ENCODE measurements around the gene CAPN5. TPM values are rescaled to one million over a fixed set of nuclear protein-coding genes. Genes with fewer than 3 reads are reported as not detected.

Gene CAPN5
- total and polyA plus RNA-seq, 4 donors, result 10.7 to 43.1 (median 28.2) TPM

DNA sequence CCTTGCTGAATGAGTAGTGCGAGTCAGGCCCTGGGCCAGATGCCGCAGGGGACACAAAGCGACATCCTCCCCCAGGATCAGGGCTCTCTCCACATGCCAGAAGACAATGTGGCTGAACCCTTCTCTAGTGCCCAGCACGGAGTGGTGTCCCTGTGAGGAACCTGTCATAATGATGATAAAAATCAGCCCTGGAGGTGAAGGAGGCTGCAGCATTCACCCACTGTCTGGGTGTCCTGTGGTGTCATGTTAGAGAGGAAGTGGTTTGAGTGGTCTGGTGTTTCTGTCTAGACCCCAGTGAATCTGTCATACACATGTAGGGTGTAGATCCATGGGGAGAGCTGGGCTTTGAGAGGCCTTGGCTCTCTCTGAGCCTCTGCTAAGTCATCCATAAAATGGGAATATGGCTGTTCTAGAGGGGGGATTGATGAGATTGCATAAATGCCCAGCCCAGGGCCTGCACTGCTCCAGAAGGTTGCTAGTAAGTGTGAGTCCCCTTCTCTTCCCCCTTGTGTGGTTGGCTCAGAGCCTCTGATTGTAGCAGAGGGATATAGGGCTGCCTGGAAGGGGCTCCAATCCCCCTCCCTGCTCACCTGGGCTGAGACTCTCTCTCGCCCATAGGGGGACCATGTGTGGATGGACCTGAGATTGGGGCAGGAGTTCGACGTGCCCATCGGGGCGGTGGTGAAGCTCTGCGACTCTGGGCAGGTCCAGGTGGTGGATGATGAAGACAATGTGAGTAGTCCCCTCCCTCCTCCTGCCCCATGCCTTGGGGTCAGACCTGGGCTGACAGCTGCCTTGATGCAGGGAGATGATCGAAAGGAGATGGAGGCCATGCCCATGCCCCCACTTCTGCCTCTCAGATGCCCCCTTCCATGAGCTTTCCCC lies 75.6 kb downstream of the CAPN5 start:
- DNase-seq (ENCODE audit: low read depth in 4 of 6, low spot score in 6 of 6), result no peak
- no peaks in the 10 kb centered on the region for H3K9me3 ChIP-seq (ENCODE audit: control insufficient read depth, insufficient read depth, low read length)
- H3K4me1 ChIP-seq (ENCODE audit: control insufficient read depth, insufficient read depth, low read length), result peaks cover 25% of the 10 kb centered on the region
- no peaks in the 10 kb centered on the region for H3K36me3 ChIP-seq (ENCODE audit: control insufficient read depth, insufficient read depth, low read length)
- 90% methylated on average over 11 of the region's 11 CpGs for WGBS (ENCODE audit: insufficient coverage)
- H3K27me3 ChIP-seq (ENCODE audit: control insufficient read depth, insufficient read depth, low read length), result peaks cover 20% of the 10 kb centered on the region
- H3K27ac ChIP-seq (ENCODE audit: low read depth, low read length), result no peak overlapping the region
- no peak overlapping the region for H3K4me3 ChIP-seq (ENCODE audit: low read depth, low read length)

DNA sequence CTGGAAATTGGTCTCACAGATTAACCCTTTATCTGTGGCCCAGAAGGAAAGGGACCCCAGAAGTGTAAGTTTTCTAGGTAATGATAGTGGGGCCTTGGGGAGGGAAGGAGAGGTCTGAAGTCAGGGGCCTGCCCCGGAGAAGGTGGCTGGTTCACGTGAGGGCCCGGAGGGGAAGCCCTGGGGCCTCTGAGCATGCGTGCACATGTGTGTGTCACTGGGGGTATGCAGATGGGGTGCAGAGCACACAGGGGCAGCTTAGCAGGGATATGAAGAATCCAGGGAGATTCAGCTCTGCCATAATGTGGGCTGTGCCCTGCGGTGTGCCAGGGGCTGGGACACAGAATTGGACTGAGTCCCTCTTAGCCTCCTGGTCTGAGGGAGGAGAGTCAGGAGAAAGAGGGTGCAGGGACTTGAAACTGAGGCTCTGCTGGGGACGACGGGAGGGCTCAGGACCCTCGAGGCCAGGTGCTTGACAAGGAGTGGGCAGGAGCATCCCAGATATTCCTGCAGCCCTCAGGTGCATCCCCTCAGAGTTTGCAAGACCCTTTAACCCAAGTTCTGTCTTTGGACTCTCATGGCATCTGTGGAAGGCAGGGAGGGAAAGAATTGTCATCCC lies 76.7 kb downstream of the CAPN5 start:
- no peaks in the 10 kb centered on the region for H3K36me3 ChIP-seq (ENCODE audit: control insufficient read depth, insufficient read depth, low read length)
- H3K4me3 ChIP-seq (ENCODE audit: low read depth, low read length), result no peak overlapping the region
- H3K4me1 ChIP-seq (ENCODE audit: control insufficient read depth, insufficient read depth, low read length), result peaks cover 30% of the 10 kb centered on the region
- no peaks in the 10 kb centered on the region for H3K9me3 ChIP-seq (ENCODE audit: control insufficient read depth, insufficient read depth, low read length)
- peaks cover 16% of the 10 kb centered on the region for H3K27me3 ChIP-seq (ENCODE audit: control insufficient read depth, insufficient read depth, low read length)
- H3K27ac ChIP-seq (ENCODE audit: low read depth, low read length), result no peak overlapping the region
- no peak for DNase-seq (ENCODE audit: low read depth in 4 of 6, low spot score in 6 of 6)
- WGBS (ENCODE audit: insufficient coverage), result 88% methylated on average over 8 of the region's 8 CpGs

DNA sequence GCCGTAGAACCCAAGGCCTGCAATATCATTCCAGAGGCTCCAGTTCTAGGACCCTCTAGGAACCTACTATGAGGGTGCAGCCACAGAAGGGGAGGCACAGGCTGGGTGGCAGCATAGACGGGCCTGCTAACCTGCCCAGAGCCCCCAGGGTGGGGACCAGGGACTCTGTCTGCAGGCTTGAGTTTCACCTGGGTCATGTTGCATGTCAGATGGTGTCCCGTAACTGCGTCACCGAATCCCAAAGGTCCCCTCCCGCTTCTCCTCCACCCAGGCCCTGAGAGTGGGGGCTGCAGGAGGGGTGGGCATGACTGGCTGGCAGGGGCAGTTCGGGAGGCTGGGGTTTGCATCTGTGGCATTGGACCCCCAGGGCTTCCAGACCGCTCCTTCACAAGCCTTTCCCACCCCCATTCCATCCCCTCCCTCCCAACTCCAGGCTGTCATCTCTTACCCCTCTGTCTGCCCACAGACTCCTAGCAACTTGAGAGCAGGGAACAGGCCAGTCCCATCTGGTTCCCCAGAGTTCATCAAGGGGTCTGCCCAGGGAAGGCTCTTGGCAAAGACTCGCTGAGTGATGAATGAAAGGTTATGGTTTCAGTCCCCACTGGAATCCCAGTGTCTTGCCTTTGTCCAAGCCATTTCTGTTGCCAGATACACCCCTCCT lies 77.6 kb downstream of the CAPN5 start:
- no peak overlapping the region for H3K27ac ChIP-seq (ENCODE audit: low read depth, low read length)
- peaks cover 8% of the 10 kb centered on the region for H3K27me3 ChIP-seq (ENCODE audit: control insufficient read depth, insufficient read depth, low read length)
- WGBS (ENCODE audit: insufficient coverage), result 85% methylated on average over 6 of the region's 9 CpGs
- peak in 2 of 6 donors; percentile 8 to 29 for DNase-seq (ENCODE audit: low read depth in 4 of 6, low spot score in 6 of 6)
- no peaks in the 10 kb centered on the region for H3K9me3 ChIP-seq (ENCODE audit: control insufficient read depth, insufficient read depth, low read length)
- H3K4me1 ChIP-seq (ENCODE audit: control insufficient read depth, insufficient read depth, low read length), result peaks cover 34% of the 10 kb centered on the region
- no peaks in the 10 kb centered on the region for H3K36me3 ChIP-seq (ENCODE audit: control insufficient read depth, insufficient read depth, low read length)
- no peak overlapping the region for H3K4me3 ChIP-seq (ENCODE audit: low read depth, low read length)

DNA sequence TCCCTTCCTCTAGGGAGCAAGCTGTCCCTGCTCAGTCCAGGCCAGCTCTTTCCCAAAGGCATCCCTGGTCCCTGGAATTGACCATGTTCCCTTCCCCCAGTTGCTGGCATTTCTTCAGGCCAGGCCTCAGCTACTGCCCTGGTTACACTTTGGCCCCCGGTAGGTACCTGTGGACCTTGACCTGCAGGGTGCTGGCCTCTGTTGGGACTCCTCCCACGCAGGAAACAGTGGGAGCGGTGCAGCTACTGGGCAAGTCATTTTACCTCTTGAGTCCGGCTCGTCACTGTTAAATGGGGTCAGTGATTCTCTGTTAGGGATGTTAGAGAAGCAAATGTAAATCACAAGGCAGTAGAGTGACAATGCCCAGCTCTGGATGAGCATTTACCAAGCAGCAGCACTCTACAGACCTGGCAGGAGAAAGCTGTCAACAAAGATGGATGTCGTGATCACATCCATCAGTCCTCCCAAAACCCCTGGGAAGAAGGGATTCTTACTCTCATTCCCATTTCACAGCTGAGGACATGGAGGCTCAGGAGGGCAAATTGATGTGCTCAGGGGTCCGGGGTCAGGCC lies 78.2 kb downstream of the CAPN5 start:
- Histone ChIP-seq H3K27me3 (ENCODE audit: control insufficient read depth, insufficient read depth, low read length) (peaks cover 8% of the 10 kb centered on the region), H3K27ac (ENCODE audit: low read depth, low read length) (no peak overlapping the region), H3K36me3 (ENCODE audit: control insufficient read depth, insufficient read depth, low read length) (no peaks in the 10 kb centered on the region), H3K9me3 (ENCODE audit: control insufficient read depth, insufficient read depth, low read length) (no peaks in the 10 kb centered on the region), H3K4me3 (ENCODE audit: low read depth, low read length) (no peak overlapping the region), H3K4me1 (ENCODE audit: control insufficient read depth, insufficient read depth, low read length) (peaks cover 34% of the 10 kb centered on the region)
- WGBS (ENCODE audit: insufficient coverage), result 83% methylated on average over 4 of the region's 7 CpGs
- DNase-seq (ENCODE audit: low read depth in 4 of 6, low spot score in 6 of 6), result no peak

DNA sequence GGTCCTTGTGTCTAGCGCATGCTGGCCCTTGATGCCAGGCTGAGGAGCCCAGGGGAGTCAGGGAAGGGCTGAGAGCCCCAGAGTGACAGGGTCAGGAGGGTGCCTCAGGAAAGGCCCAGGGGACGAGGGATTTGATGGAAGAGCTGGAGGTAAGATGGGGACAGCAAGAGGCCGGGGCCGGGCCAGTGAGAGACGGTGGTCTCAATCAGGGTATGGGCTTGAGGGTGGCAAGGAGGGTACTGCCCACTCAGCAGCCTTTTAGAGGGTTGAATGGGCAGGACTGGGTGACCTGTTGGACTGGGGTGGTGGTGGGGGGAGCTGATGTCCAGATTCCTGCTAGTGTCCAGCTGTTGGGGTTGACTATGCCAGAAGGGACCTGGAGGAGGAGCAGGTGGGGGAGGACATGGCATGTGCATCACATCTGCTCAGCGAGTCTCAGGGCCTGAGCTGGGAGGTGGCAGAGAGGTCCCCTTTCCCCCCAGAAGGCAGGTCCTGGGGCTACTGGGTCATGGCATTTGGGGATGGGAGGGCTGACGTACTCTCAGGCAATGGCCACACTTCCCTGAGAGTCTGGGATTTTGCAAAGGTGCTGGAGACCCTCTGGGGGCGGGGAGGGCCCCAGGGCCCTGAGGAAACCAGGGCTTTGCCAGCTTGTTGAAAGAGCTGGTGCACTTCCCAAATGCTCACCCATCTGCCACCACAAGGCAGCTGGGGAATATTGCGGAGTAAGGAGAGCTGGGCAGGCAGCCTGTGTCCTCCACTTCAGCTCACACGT lies 79.7 kb downstream of the CAPN5 start:
- H3K36me3 ChIP-seq (ENCODE audit: control insufficient read depth, insufficient read depth, low read length), result no peaks in the 10 kb centered on the region
- H3K9me3 ChIP-seq (ENCODE audit: control insufficient read depth, insufficient read depth, low read length), result no peaks in the 10 kb centered on the region
- no peak overlapping the region for H3K27ac ChIP-seq (ENCODE audit: low read depth, low read length)
- H3K4me1 ChIP-seq (ENCODE audit: control insufficient read depth, insufficient read depth, low read length), result peaks cover 34% of the 10 kb centered on the region
- DNase-seq (ENCODE audit: low read depth in 4 of 6, low spot score in 6 of 6), result peak in 1 of 6 donors; percentile 76
- 87% methylated on average over 10 of the region's 10 CpGs for WGBS (ENCODE audit: insufficient coverage)
- H3K27me3 ChIP-seq (ENCODE audit: control insufficient read depth, insufficient read depth, low read length), result peaks cover 8% of the 10 kb centered on the region
- H3K4me3 ChIP-seq (ENCODE audit: low read depth, low read length), result no peak overlapping the region

DNA sequence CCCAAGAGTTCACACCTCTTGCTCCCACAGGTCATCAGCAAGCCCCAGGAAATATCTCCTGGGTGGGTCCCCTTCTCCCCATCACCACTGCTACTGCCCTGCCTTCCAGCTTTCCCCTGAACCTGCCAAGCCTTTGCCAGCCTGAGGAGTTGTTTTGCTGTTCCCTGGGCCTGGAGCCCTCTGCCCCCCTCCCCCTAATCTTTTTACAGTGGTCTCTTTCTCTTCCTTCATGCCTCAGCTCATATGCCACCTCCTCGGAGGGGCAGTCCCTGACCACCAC lies 80.2 kb downstream of the CAPN5 start:
- Histone ChIP-seq H3K4me1 (ENCODE audit: control insufficient read depth, insufficient read depth, low read length) (peaks cover 34% of the 10 kb centered on the region), H3K27me3 (ENCODE audit: control insufficient read depth, insufficient read depth, low read length) (peaks cover 8% of the 10 kb centered on the region), H3K4me3 (ENCODE audit: low read depth, low read length) (no peak overlapping the region), H3K9me3 (ENCODE audit: control insufficient read depth, insufficient read depth, low read length) (no peaks in the 10 kb centered on the region), H3K36me3 (ENCODE audit: control insufficient read depth, insufficient read depth, low read length) (no peaks in the 10 kb centered on the region), H3K27ac (ENCODE audit: low read depth, low read length) (no peak overlapping the region)
- WGBS (ENCODE audit: insufficient coverage), result 63% methylated on average over 1 of the region's 1 CpG
- peak in 1 of 6 donors; percentile 32 for DNase-seq (ENCODE audit: low read depth in 4 of 6, low spot score in 6 of 6)

DNA sequence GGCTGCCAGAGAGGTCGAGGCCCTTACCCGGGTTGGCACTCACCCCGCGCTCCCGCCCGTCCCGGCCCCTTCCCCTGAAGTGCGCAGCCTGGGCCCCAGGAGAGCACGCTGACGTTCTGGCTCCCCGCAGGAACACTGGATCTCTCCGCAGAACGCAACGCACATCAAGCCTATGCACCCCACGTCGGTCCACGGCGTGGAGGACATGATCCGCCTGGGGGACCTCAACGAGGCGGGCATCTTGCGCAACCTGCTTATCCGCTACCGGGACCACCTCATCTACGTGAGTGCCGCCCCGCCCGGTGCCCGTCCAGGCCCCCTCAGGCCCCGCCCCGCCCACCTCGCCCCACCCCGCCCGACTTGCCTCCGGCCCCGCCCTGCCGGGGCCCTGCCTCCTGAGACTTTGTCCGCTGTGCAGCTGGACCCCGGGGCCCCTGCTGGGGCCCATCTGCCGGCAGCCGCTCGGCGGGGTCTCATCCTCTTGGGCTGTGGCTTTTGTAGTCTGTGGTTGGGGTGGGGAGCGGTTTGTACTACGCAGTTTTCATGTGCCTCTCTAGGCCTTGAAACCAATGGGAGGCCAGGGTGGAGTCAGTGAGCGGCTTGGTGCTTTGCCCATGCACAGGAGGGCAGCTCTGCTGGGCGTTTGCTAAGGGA lies 81.0 kb downstream of the CAPN5 start:
- peaks cover 8% of the 10 kb centered on the region for H3K27me3 ChIP-seq (ENCODE audit: control insufficient read depth, insufficient read depth, low read length)
- peak in 2 of 6 donors; percentile 31 to 43 for DNase-seq (ENCODE audit: low read depth in 4 of 6, low spot score in 6 of 6)
- H3K36me3 ChIP-seq (ENCODE audit: control insufficient read depth, insufficient read depth, low read length), result no peaks in the 10 kb centered on the region
- H3K27ac ChIP-seq (ENCODE audit: low read depth, low read length), result no peak overlapping the region
- 19% methylated on average over 32 of the region's 47 CpGs for WGBS (ENCODE audit: insufficient coverage)
- no peak overlapping the region for H3K4me3 ChIP-seq (ENCODE audit: low read depth, low read length)
- no peaks in the 10 kb centered on the region for H3K9me3 ChIP-seq (ENCODE audit: control insufficient read depth, insufficient read depth, low read length)
- peaks cover 37% of the 10 kb centered on the region for H3K4me1 ChIP-seq (ENCODE audit: control insufficient read depth, insufficient read depth, low read length)

DNA sequence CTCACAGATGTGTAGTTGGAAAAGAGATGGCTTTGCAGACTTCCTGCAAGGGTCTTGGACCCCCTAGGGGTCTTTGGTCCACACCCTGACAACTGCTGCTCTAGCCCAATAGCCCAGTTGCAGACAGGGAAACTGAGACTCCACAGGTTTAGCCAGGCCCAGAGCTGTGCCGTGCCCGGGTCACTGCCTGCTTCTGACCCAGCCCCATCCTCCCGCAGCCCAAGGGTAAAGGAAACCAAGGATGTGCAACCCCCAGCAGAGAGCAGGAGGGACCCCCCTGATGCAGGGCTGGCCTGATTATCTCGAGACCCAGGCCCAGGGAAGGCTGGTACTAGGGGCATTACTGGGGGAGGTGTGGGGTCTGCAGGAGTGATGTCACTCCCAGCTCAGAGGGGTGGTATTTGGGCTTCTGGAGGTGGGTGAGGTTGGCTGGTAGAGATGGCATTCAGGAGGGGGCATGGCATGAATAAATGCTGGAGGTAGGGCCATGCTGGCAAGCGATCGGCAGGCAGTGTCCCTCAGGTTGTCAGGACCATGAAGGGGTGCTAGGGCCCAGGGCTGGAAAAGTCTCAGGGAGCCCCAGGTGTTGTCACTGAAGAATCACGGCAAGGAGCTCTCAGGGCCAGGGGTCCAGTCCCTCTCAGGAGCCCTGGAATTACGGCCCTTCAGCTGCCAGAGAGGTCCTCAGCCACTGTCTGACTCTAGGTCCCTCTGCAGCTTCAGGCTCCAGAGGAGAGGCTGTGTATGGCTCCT lies 82.4 kb downstream of the CAPN5 start:
- Histone ChIP-seq H3K4me3 (ENCODE audit: low read depth, low read length) (no peak overlapping the region), H3K27ac (ENCODE audit: low read depth, low read length) (no peak overlapping the region), H3K4me1 (ENCODE audit: control insufficient read depth, insufficient read depth, low read length) (peaks cover 50% of the 10 kb centered on the region), H3K27me3 (ENCODE audit: control insufficient read depth, insufficient read depth, low read length) (peaks cover 8% of the 10 kb centered on the region), H3K9me3 (ENCODE audit: control insufficient read depth, insufficient read depth, low read length) (no peaks in the 10 kb centered on the region), H3K36me3 (ENCODE audit: control insufficient read depth, insufficient read depth, low read length) (no peaks in the 10 kb centered on the region)
- DNase-seq (ENCODE audit: low read depth in 4 of 6, low spot score in 6 of 6), result no peak
- WGBS (ENCODE audit: insufficient coverage), result 96% methylated on average over 8 of the region's 8 CpGs

Data from spinal cord (tissue), 10 donors.